ENCODE results near the gene ERI3.

Gene ERI3

DNA sequence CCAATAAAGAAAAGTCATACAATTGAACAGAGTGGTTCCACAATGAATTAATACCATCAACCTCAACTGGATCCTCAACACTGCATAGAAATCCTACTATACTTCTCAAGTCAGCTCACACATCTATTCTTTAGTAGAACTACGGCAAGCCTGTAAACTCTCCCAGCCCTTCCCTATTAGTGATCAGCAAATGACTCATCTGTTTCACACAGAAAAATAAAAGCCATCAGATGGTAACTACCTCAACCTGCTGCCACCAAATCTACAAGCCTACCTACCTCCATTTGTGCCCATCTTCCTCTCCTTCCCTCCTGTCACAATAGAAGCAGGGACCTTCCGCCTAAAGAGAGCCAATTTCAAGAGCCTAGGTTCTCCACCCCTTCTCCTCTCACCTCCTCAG, 78.2 kb downstream of the ERI3 start:
- DNase-seq: no peak

DNA sequence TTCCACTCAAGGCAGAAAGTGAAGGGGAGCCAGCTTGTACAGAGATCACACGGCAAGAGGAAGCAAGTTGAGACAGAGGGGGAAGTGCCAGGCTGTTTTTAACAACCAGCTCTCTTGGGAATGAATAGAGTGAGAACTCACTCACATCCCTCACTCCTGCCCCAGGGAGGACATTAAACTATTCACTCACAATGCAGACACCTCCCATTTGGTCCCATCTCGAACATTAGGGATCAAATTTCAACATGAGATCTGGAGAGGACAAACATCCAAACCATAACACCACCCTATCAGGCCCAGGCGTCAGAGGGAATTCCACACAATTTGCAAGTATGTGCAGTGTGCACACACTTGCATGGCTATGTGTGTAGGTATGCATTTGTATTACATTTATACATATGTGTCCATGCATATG, 79.1 kb downstream of the ERI3 start:
- DNase-seq: no peak

DNA sequence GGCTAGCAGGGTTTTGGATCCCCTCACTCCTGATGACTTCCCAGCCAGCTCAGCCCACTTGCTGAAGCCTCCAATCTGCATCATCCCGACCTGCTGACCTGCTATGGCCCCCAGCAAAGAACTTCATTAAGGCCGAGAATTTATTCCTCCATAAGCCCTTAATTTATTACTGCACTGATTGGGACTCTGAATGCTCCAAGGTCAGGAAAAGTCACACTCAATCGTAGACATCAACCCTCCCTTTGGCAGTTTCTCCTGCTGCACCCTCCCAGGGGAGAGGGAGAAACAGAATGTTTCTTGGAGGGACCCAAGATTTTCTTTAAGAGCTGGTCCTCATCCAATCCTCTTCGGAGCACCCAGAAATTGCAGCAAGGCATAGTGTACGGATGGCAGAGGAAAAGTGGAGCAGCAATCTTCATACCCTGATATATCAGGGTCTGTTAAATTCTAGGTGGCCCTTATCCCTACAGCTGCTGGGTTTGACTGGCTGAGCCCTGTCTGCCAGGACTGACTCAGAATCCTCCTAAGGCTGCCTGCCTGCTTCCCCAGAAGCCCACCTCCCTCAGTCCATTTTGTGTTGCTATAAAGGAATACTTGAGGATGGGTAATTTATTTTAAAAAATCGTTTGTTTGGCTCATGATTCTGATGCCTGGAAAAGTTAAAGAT, 79.6 kb downstream of the ERI3 start:
- DNase-seq: no peak

DNA sequence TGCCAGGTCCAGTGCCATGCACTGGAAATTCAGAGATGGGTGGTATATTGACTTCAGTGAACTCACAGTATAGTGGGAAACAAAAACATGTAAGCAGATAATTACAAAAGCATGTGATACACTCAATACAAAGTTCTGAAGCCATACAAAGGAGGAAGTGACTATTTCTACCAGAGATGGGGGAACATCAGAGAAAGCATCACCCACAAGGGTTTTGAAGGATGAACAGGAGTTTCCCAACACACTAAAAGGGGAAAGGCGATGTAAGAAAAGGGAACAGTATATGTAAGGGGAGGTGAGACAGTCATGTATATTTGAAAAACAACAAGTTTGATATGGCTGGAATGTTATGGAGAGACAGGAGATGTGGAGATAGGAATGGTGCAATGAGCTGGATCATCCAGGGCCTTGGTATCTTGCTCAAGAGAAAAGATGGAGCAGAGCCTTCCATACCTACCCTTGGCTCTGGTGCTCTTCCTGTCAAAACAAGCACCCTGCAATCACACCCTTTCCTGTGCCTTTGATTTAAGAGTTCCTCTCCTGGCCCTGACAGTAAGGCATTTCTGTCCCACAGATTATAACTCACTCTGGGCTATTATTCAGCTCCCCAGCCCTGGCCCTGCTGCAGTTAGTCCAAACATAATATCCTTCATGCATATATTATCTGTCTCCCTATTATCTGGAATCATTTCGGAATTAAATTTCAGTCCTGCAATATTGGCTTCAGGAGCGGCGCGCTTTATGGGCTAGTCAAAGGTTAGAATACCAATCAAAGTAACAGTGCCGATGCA, 81.3 kb downstream of the ERI3 start:
- DNase-seq: no peak

DNA sequence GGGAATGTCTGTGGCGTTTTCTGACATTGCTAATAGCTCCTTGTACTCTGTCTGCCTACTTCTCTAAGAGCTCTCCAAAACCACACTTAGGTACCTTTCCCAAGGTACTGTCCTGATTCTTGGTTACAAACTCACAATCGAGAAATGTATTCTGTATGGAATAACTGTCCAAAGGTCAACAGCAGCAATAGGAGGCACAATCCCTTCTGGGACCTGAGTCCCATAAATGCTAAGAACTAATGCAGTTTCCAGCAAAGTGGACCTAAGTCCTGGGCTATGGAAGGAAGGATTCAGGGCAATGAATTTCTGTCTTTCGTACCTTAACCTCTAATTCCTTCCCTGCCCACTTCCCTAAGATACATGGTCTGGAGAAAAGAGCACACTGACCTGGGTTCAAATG, 82.1 kb downstream of the ERI3 start:
- DNase-seq: no peak

DNA sequence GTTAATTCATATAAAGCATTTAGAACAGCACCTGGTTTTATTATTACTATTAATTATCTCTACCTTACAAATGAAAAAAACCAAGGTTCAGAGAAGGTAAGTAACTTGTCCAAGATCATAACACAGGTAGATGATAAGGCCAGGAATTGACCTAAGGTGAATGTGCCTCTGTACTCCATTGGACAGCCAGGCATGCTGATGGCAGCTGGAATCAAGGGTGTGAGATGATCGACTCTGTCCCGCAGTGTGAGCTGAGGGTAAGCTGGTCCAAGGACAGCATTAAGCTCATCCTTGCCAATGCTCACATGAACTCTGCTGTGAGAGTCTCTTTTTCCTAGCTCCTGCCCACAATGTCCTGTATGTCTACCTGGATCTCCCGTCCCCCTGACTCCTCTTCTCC, 83.4 kb downstream of the ERI3 start:
- no peak for DNase-seq

DNA sequence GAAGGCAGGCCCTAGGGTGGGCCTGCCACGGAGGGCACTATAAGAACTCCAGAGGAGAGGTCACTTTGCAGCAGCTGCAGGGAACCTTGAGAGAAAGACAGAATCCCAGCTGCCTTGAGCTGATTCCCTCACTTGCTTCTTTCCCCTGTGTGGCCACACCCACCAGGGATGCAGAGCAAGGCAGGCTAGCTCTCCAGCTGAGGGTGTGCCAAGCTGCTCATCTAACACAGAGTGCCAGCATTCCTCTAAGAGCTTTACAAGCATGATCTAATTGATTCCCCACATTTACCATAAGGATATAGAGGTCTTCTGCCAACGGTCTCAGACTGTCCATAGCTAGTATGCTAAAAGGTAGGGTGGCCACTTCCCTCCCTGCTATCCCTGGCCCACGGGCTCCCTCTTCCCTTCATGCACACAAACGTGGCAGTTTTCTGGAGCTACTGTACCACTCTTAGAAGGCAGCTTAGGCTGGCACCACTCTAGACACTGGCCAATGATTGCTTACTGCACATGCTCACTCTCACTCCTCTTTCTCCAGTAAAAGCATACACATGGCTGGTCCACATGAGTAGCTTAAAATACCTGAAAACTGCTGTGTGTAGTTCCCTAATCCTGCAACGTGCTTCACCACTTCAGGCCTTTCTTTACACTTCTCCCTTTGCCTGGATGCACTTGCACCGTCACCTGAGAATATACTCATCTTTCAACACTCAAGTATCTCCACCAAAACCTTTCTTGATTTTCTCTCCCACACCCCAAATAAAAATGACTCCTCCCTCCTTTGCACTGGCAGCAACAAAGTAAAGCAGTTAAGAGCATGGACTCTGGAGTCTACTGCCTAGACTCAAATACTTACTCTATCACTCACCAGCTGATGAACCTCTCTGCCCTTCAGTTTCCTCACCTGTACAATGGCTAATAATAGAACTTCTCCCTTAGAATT, 84.1 kb downstream of the ERI3 start:
- DNase-seq: no peak

DNA sequence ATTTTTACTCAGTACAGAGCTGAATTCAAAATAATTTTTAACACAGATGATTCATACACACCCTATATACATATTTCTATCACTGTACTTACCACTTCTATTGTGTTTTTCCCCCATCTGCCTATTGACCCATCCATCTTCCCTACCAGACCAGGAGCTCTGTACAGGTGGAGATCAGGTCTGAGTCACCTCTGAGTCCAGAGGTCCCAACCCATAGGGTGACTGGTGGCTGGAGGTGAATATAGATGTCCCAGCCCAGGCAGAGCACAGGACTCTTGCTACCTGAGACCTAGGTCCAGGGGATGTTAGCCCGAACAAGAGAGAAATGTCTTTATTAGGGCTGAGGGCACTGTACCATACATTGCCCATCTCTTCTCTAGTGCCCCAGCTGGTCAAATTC, 87.0 kb downstream of the ERI3 start:
- no peak for DNase-seq

DNA sequence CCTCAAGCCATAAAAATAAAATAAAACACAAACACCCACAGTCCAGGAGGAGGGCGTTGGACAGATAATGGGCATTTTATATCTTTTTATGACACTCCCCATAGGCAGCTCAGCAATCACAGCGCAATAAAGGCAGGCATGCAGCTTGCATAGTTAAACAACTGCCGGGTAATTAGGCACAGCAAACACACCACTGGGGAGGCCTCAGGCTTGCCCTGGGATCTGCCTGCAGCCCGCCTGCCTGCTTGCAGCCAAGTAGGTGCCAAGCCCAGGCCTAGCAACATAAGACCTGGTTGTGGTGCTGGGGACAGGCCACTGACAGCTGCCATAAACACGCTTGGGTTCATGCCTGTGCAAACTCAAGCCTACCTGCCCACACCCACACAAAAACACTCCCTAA, 87.6 kb downstream of the ERI3 start:
- no peak for DNase-seq

DNA sequence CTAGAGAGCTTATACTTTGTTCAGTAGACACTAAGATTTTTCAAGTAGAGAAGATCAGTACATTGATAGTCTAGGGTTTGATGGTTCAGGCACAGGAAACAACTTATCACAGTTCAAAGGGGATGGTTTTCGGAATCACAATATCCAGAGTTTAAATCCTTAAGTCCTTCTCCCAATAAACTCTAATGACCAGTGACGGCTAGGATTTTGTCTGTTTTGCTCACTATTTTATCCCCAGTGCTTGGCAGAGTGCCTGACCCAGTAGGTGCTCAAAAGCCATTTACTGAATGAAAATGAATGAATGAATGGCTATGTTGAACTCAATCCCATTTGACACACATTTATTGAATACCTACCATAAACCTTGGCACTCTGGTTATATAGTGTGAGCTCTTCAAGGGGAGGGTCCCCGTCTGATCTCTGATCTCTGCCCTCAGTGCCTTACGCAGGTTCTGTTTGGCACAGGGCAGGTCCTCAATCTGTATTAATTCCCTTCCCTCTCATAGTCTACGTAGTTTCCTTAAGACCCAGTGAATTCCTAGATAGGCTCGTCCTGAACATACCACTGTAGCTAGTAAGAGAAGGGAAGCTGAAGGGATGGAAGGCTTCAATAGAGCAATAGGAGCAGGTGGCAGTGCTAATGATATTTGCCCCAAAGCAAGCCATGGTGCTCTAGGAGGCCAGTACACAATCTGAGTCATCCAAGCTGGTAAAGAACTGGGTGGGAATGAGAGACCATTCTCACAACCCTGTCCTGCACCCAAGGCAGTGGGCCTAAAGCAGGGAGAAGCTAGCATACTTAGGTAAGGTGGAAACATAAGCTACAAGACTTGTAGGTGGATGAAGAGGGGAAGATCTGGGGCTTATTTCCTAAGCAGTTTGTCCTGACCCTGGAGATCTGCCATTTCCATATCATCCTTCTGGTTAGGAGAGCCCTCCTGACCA, 88.4 kb downstream of the ERI3 start:
- DNase-seq: no peak

DNA sequence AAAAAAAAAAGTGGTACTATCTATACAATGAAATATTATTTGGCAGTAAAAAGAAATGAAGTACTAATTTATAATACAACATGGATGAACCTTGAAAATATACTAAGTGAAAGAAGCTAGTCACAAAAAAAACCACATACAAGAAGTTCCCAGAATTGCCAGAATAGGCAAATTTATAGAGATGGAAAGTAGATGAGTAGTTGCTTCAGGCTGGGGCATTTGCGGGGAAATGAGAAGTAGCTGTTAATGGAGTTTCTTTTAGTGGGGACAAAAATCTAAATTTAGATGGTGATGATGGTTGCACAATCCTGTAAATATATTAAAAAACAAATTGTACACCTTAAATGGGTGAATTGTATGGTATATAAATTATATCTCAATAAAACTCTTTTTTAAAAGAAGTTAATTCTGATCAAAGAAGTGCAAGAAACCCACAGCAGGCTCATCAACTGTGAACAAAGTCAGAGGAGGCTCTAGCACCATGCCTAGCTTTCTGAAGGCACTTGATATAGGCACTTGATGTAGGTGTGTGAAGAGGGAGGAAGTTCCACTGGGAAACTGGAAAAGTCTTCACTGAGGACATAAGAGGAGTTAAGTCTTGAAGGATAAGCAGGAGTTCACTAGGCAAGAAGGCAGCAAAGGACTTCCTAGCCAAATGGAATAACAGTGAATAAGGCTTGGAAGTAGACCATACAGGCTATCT, 89.2 kb downstream of the ERI3 start:
- no peak for DNase-seq

DNA sequence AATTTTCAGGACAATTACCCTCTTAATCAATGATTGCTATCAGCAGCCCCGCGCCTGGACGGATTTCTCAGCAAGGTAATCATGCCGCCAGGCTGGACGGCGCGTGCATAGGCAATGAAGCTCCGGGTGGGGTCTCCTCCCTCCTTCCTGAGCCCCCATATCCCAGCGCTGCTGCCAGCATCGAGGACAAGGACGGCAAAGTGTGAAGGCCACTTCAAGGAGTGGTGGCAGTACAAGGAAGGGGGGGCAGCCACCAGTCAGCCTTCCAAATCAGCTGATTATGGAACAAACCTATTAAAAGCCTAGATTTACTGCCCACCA, 90.6 kb downstream of the ERI3 start:
- no peak for DNase-seq

DNA sequence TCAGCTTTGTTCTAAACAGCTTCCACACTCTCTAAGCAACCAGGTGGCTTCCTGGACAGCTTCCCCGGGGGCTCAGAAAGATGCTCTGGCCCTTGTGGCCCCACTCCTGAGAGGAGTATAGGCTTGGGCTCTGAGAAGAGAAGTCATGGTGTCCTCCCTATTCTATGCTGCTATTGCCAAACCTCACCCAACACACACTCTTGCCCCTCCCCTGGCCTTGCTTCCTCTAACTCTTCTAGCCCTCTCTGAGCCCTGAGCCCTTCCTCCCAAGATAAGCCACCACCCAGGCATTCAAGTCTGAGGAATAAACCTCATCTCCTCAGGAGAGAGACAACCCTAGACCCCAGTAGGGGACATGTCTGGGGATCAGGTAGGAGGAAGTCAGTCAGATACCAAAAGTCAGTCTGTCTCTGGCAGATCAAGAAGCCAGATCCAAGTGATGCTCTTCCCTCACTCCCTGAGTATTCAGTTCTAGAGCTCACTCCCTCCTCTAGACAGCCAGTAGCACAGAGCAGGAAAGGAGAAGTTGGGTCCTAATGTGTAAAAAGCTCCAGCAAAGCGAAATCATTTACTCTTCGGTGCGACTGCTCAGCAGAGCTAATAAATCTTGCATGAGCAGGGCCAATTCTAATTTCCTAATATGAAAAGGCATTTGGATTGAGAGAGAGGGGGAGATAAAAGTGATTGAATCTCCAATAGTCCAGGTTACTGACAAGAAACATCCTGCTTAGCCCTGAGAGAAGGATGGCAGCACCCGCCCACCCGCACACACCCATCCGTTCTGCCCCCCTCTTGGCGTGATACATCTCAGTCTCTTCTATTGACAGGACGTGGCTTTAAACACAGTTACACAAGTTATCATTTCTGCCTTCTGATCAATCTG, 91.2 kb downstream of the ERI3 start:
- DNase-seq: no peak

DNA sequence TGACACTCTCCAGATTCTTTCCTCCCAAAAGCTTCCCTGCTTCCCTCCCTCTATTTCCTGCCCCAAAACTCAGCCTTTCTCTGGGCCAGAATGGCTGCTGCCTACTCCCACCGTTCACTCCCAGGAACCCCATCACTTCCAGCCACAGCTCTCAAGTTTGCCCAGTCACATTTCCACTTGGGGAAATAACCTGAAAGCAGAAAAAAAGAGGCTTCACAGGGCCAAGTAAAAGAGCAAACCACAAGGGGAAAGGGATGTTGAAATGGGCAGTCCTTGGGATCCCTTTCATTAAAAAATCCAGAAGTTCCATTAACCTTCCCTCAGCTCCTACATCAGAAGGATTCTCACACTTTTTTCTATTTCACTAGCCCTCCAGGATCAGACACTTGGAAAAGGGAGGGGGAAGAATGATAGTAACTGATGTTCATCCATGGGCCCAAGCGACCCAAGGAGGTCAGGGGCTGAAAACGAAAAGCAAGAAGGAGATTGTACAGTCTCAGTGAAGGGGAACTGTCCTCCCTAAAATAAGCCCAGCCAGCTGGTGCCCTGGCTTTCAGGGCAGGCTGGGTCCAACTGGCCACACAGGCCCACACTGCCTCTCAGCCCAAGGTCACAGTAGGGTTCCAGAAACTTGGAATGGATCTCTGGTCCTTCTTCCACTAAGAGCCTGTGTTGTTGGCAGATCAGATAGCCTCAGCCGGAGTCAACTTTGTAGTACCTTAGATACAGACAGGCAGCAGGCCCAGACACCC, 92.1 kb downstream of the ERI3 start:
- no peak for DNase-seq

DNA sequence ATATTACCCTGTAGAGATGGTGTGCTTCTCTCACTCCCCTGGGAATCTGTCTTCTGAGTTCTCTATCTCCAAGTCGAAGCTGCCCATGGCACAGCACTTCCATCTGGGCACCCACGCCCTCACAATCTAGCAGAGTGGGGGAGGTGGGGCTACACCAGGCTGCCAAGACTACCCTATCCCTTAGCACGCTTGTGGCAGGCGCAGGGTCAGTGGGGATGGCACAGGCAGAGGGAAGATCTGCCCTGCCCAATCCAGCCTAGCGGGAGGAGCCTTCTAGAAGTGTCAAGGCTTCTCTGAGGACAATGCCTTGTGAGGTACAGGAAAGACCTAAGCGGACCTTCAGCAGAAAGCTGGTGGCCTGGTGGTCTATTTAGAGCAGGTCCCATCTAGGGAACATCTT, 92.6 kb downstream of the ERI3 start:
- DNase-seq: no peak

DNA sequence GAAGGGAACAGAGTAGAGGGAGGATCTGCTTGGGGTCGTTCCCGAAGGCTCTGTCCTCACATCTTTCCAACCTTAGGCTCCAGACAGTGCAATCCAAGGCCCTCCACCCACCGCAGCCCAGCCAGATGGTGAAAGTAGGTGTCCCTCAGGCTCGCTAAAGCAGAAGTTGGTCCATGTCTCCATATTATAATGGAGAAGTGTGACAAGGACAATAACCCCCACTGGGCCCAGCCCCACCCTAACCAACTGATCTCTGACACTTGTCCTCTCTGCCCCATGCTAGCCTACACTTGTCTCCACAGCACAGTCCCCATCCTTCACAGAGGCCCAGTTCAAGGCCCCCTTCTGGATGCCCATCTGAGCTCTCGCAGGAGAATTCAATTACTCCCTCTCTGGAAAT, 93.1 kb downstream of the ERI3 start:
- DNase-seq: no peak

DNA sequence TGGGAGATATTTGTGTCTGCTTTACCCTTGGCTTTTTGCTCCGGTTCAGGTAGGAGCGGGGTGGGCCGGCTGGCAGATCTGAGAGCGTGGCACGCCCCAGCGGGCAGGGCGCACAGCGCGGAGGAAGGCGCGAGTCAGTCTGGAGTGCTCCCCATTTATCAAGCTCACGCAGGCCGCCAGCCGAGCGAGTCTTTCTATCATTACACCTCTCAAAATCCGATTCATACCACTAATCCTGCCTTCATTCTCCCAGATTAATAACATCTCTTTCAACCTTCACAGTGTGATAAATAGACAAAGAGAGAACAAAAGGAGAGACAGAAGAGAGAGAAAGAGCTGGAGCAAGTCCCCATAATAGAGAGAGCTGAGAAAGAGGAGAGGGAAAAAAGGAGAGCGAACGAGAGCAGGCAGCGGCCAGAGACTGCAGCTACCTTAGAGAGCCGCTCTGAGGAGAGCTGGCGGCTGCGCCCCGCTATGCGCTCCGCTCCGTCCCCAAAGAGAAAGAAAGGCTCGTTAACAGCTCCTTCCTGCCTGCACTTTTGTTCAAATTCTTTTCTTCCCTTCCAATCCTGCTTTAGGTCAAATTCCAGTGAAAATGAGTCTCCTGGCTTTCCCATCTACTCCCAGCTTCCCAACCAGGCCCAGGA, 93.8 kb downstream of the ERI3 start:
- no peak for DNase-seq

DNA sequence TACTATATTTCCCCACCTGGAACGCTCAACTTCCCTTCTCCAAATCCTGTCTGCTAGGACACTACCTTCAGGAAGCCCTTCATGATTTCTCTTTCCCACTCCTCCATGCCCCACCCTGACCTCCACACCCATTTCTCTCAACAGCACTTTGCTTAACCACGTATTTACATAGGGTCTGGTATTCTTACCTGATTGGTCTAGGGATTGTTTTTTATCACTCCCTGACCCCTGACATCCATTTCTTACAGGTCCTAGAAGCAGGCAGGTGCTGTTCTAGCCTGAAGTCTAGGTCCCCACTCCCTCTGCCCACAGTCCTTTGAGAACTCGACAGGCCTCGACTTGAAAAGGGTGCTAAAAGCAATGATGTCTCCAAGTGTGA, 94.3 kb downstream of the ERI3 start:
- no peak for DNase-seq

DNA sequence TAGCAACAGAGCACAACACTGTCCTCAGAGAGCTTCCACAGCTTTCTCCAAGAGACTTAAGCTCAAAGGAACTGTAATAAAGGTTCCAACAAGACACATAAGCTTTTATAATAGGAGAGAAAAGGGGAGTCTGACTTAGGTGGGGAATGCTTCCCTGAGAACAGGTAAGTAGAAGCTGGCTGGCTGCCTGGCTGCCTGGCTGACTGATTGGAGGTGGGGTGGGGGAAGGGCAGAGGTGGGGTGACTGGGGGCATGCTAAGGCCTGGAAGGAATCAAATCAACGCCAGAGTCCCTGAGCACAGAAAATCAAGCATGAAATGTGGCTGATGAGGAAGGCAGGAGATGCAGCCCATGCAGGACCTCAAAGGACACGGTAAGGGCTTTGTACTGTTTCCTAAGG, 96.0 kb downstream of the ERI3 start:
- DNase-seq: no peak
